H9 (cell line): ENCODE data around the gene STK10. TPM values are rescaled to one million over a fixed set of nuclear protein-coding genes. Genes with fewer than 3 reads are reported as not detected.

Experiments
- DNase-seq: peaks from one replicate; pipeline ENCODE4 v3.0.0-alpha.2; 2017
- H2AFZ ChIP-seq: one replicate; pipeline ENCODE4 v1.6.1; 2013; ENCODE audit warnings: mild to moderate bottlenecking, low read length, control low read depth, moderate library complexity
- H2AK5ac ChIP-seq: 2 replicates; pipeline ENCODE4 v1.6.1; 2013; ENCODE audit warnings: low read length, control low read depth, mixed read lengths; ENCODE audit not compliant: insufficient read length
- H2BK120ac ChIP-seq: one replicate; pipeline ENCODE4 v1.6.1; 2013; ENCODE audit warnings: low read depth, mild to moderate bottlenecking, low read length, control low read depth, inconsistent platforms; ENCODE audit not compliant: poor library complexity, severe bottlenecking
- H2BK12ac ChIP-seq: 2 replicates; pipeline ENCODE4 v1.6.1; 2013; ENCODE audit warnings: low read length, control low read depth, mixed read lengths, low read depth; ENCODE audit not compliant: insufficient read length
- H2BK15ac ChIP-seq: 2 replicates; pipeline ENCODE4 v1.6.1; 2013; ENCODE audit warnings: low read depth, low read length, control low read depth
- H2BK20ac ChIP-seq: one replicate; pipeline ENCODE4 v1.6.1; 2013; ENCODE audit warnings: low read depth, mild to moderate bottlenecking, low read length, control low read depth, inconsistent platforms; ENCODE audit not compliant: poor library complexity, severe bottlenecking
- H2BK5ac ChIP-seq: 2 replicates; pipeline ENCODE4 v1.6.1; 2013; ENCODE audit warnings: low read length, control low read depth, mixed read lengths; ENCODE audit not compliant: insufficient read length
- H3K14ac ChIP-seq: 2 replicates; pipeline ENCODE4 v1.6.1; 2013; ENCODE audit warnings: low read length, control low read depth; ENCODE audit not compliant: insufficient read depth
- H3K18ac ChIP-seq: 2 replicates; pipeline ENCODE4 v1.6.1; 2013; ENCODE audit warnings: low read depth, mild to moderate bottlenecking, mixed read lengths, low read length, control low read depth; ENCODE audit not compliant: insufficient read length
- H3K23ac ChIP-seq: 2 replicates; pipeline ENCODE4 v1.6.1; 2013; ENCODE audit warnings: low read length, control low read depth, mixed read lengths, low read depth; ENCODE audit not compliant: insufficient read length
- H3K23me2 ChIP-seq: 2 replicates; pipeline ENCODE4 v1.6.1; 2013; ENCODE audit warnings: low read depth, mild to moderate bottlenecking, mixed read lengths, low read length, control low read depth; ENCODE audit not compliant: insufficient read length, poor library complexity, severe bottlenecking
- H3K27ac ChIP-seq: 2 replicates; pipeline ENCODE4 v1.5.1; 2013; ENCODE audit warnings: low read length, control low read depth, mixed read lengths, low read depth; ENCODE audit not compliant: insufficient read length
- H3K27me3 ChIP-seq: 2 replicates; pipeline ENCODE4 v1.6.1; 2013; ENCODE audit warnings: low read length, control low read depth, inconsistent platforms; ENCODE audit not compliant: insufficient read depth
- H3K4ac ChIP-seq: 2 replicates; pipeline ENCODE4 v1.6.1; 2013; ENCODE audit warnings: low read depth, mild to moderate bottlenecking, control low read depth, inconsistent platforms, low read length, moderate library complexity
- H3K4me1 ChIP-seq: 2 replicates; pipeline ENCODE4 v1.6.1; 2013; ENCODE audit warnings: low read length, control low read depth, inconsistent platforms; ENCODE audit not compliant: insufficient read depth
- H3K4me2 ChIP-seq: 2 replicates; pipeline ENCODE4 v1.6.1; 2013; ENCODE audit warnings: low read length, control low read depth, mixed read lengths; ENCODE audit not compliant: insufficient read length, insufficient read depth
- H3K56ac ChIP-seq: 2 replicates; pipeline ENCODE4 v1.6.1; 2013; ENCODE audit warnings: low read depth, mild to moderate bottlenecking, mixed read lengths, low read length, control low read depth; ENCODE audit not compliant: insufficient read length
- H3K79me1 ChIP-seq: 2 replicates; pipeline ENCODE4 v1.6.1; 2013; ENCODE audit warnings: low read depth, mild to moderate bottlenecking, moderate library complexity, low read length, control low read depth, inconsistent platforms; ENCODE audit not compliant: insufficient read depth, poor library complexity, severe bottlenecking
- H3K79me2 ChIP-seq: 2 replicates; pipeline ENCODE4 v1.6.1; 2013; ENCODE audit warnings: low read length, control low read depth, inconsistent platforms; ENCODE audit not compliant: insufficient read depth
- H3K9ac ChIP-seq: 2 replicates; pipeline ENCODE4 v1.6.1; 2013; ENCODE audit warnings: low read length, control low read depth, mixed read lengths; ENCODE audit not compliant: insufficient read length; ENCODE audit errors: extremely low read depth
- H3K9me3 ChIP-seq: one replicate; pipeline ENCODE4 v1.6.1; 2013; ENCODE audit warnings: low read depth, low read length, inconsistent platforms; ENCODE audit not compliant: control insufficient read depth
- H3T11ph ChIP-seq: one replicate; pipeline ENCODE4 v1.6.1; 2013; ENCODE audit warnings: mild to moderate bottlenecking, low read length, control low read depth, inconsistent platforms
- H4K20me1 ChIP-seq: one replicate; pipeline ENCODE4 v1.6.1; 2013; ENCODE audit not compliant: control insufficient read depth, insufficient read length, insufficient read depth
- H4K5ac ChIP-seq: 2 replicates; pipeline ENCODE4 v1.6.1; 2013; ENCODE audit warnings: low read depth, mild to moderate bottlenecking, mixed read lengths, low read length, control low read depth; ENCODE audit not compliant: insufficient read length
- H4K8ac ChIP-seq: replicated peaks from 2 replicates; pipeline ENCODE4 v1.6.1; 2013; ENCODE audit warnings: low read length, control low read depth, mixed read lengths, low read depth; ENCODE audit not compliant: insufficient read length
- H4K91ac ChIP-seq: 2 replicates; pipeline ENCODE4 v1.6.1; 2013; ENCODE audit warnings: low read depth, mild to moderate bottlenecking, moderate library complexity, mixed read lengths, low read length, control low read depth; ENCODE audit not compliant: insufficient read length
- H3K27ac Mint-ChIP-seq, 3 experiments: 2 replicates in 2 of 3; 3 replicates in 1 of 3; pipeline ENCODE4 v1.8.0; 2020 to 2021; ENCODE audit warnings: mixed read lengths in 3 of 3, mild to moderate bottlenecking in 1 of 3, moderate library complexity in 1 of 3
- H3K27me3 Mint-ChIP-seq: 2 replicates; pipeline ENCODE4 v1.8.0; 2021; ENCODE audit warnings: low read depth, mild to moderate bottlenecking, moderate library complexity, mixed read lengths
- H3K36me3 Mint-ChIP-seq, 3 experiments: 2 replicates in 2 of 3; 3 replicates in 1 of 3; pipeline ENCODE4 v1.8.0; 2020 to 2021; ENCODE audit warnings: low read depth in 3 of 3, mixed read lengths in 3 of 3; ENCODE audit not compliant: insufficient read depth in 1 of 3
- H3K4me1 Mint-ChIP-seq, 2 experiments: 2 replicates each; pipeline ENCODE4 v1.8.0; 2020; ENCODE audit warnings: mixed read lengths in 2 of 2
- H3K4me3 Mint-ChIP-seq, 2 experiments: 2 replicates in 1 of 2; 3 replicates in 1 of 2; pipeline ENCODE4 v1.8.0; 2020 to 2021; ENCODE audit warnings: mild to moderate bottlenecking in 2 of 2, mixed read lengths in 2 of 2, moderate library complexity in 1 of 2
- H3K9me3 Mint-ChIP-seq, 2 experiments: 2 replicates in 1 of 2; 3 replicates in 1 of 2; pipeline ENCODE4 v1.8.0; 2020; ENCODE audit warnings: mild to moderate bottlenecking in 2 of 2, mixed read lengths in 2 of 2, moderate library complexity in 1 of 2
- WGBS: extraction: QIAGEN DNeasy Blood & Tissue Kit; methylation state at CpG from one replicate; pipeline ENCODE4 v1.1.7; 2013; ENCODE audit warnings: missing lambda C conversion rate, low lambda C conversion rate, mixed read lengths; ENCODE audit not compliant: insufficient read length; ENCODE audit errors: extremely low coverage; 5-methylcytosine and 5-hydroxymethylcytosine counted together
- total RNA-seq: library from RNA; stranded (reverse); gene quantifications from 2 replicates; pipeline ENCODE4 v1.2.1, GENCODE V29; 2021
- TF ChIP-seq, protein P1 (sequence below): fragments of 200-600 bp; sonication (generic); conservative IDR thresholded peaks from 3 replicates; pipeline ENCODE4 v1.8.0; 2021; ENCODE audit warnings: antibody characterized with exemption, mild to moderate bottlenecking

Gene STK10
- total RNA-seq, 1 experiment from 2014 or later = 14.6 TPM

DNA sequence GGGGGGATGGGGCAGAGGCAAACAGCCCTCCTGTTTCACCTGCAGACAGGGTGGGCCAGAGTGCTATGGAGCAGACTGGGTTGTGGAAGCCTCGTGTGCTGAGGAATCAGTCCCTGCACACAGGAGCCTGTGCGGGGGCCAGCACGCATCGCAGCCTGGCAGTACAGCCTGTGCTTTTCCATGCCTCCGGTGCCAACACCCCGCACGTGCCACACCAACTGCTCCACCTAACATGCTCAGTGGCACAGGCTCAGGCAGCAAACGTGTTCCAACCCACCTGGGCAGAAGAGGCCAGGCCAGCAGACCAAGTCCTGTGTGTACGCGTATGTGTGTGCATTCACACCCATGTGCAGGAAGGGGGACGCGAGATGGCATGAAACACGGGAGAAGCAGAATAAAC, 144.2 kb downstream of the STK10 start:
- Mint-ChIP-seq H3K4me1 (peaks cover 36 to 38% of the 10 kb centered on the region in 2 experiments), H3K27me3 (no peaks in the 10 kb centered on the region; the same call in 1 of the 2 replicates), H3K36me3 (peaks cover 0 to 6% (median 4%) of the 10 kb centered on the region in 3 experiments; a peak in 2 of 7 replicates), H3K4me3 (no peak overlapping the region), H3K9me3 (no peaks in the 10 kb centered on the region; a peak in 1 of 5 replicates), H3K27ac (no peak overlapping the region)
- no peaks in the 10 kb centered on the region for H3K23me2 ChIP-seq
- no CpG with 5 or more reads among the region's 13 CpGs for WGBS
- no peak overlapping the region for H3K56ac ChIP-seq
- no peak overlapping the region for H3T11ph ChIP-seq
- H3K4me1 ChIP-seq = peaks cover 3% of the 10 kb centered on the region; the same call in 1 of the 2 replicates
- H3K9ac ChIP-seq = no peak overlapping the region
- no peak overlapping the region for H4K5ac ChIP-seq
- H3K79me1 ChIP-seq = no peaks in the 10 kb centered on the region
- no peak overlapping the region for H2BK120ac ChIP-seq
- H3K4ac ChIP-seq = no peak overlapping the region
- TF ChIP-seq, protein P1, sequence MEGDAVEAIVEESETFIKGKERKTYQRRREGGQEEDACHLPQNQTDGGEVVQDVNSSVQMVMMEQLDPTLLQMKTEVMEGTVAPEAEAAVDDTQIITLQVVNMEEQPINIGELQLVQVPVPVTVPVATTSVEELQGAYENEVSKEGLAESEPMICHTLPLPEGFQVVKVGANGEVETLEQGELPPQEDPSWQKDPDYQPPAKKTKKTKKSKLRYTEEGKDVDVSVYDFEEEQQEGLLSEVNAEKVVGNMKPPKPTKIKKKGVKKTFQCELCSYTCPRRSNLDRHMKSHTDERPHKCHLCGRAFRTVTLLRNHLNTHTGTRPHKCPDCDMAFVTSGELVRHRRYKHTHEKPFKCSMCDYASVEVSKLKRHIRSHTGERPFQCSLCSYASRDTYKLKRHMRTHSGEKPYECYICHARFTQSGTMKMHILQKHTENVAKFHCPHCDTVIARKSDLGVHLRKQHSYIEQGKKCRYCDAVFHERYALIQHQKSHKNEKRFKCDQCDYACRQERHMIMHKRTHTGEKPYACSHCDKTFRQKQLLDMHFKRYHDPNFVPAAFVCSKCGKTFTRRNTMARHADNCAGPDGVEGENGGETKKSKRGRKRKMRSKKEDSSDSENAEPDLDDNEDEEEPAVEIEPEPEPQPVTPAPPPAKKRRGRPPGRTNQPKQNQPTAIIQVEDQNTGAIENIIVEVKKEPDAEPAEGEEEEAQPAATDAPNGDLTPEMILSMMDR = no peak
- no peaks in the 10 kb centered on the region for H3K9me3 ChIP-seq
- no peak overlapping the region; the same call in 1 of the 2 replicates for H3K14ac ChIP-seq
- H2BK12ac ChIP-seq = no peak overlapping the region
- no peak overlapping the region for H2AFZ ChIP-seq
- H3K27me3 ChIP-seq = no peaks in the 10 kb centered on the region
- no peaks in the 10 kb centered on the region for H3K79me2 ChIP-seq
- H3K27ac ChIP-seq = no peak overlapping the region
- H2BK15ac ChIP-seq = no peak overlapping the region
- H3K23ac ChIP-seq = no peak overlapping the region
- no peak overlapping the region for H3K18ac ChIP-seq
- no peak overlapping the region for H2BK20ac ChIP-seq
- no peak overlapping the region for H4K8ac ChIP-seq
- no peak for DNase-seq
- H2AK5ac ChIP-seq = no peak overlapping the region
- H4K20me1 ChIP-seq = no peaks in the 10 kb centered on the region
- H3K4me2 ChIP-seq = no peak overlapping the region
- no peak overlapping the region for H2BK5ac ChIP-seq
- no peak overlapping the region for H4K91ac ChIP-seq
